Left lung (tissue), 10 donors: ENCODE data around the gene CYFIP2. TPM values are rescaled to one million over a fixed set of nuclear protein-coding genes. Genes with fewer than 3 reads are reported as not detected.

ENCODE experiments used
- ATAC-seq: fragments of 200-7000 bp; cut with Tn5 transposase; one replicate; pipeline ENCODE4 v1.9.1; 2020; ENCODE audit warnings: moderate library complexity
- DNase-seq, 4 donors: peaks; one replicate each; pipeline ENCODE4 v3.0.0-alpha.2; 2013 to 2020
- H3K27ac ChIP-seq, 2 donors: fragments of 200-600 bp; sonication (generic) in 1 of 2; one replicate each; pipeline versions ENCODE4 v1.5.0 to v1.8.0; 2020 to 2021
- H3K27me3 ChIP-seq, 2 donors: fragments of 200-600 bp; sonication (generic) in 1 of 2; one replicate each; pipeline versions ENCODE4 v1.5.0 to v1.8.0; 2020 to 2021
- H3K36me3 ChIP-seq, 2 donors: fragments of 200-600 bp; sonication (generic) in 1 of 2; one replicate each; pipeline versions ENCODE4 v1.5.0 to v1.8.0; 2020 to 2021
- H3K4me1 ChIP-seq, 2 donors: fragments of 200-600 bp; one replicate each; pipeline ENCODE4 v1.8.0; 2021
- H3K4me3 ChIP-seq, 2 donors: fragments of 200-600 bp; sonication (generic) in 1 of 2; one replicate each; pipeline versions ENCODE4 v1.5.0 to v1.8.0; 2020 to 2021; ENCODE audit warnings: mild to moderate bottlenecking in 1 of 2
- H3K9me3 ChIP-seq, 2 donors: fragments of 200-600 bp; sonication (generic) in 1 of 2; one replicate each; pipeline versions ENCODE4 v1.5.0 to v1.8.0; 2020 to 2021
- intact Hi-C, 2 donors: fragments of 100-400 bp; cut with DNase I; formaldehyde crosslinking; loops; one replicate each; pipeline versions ENCODE4 v1.11.2 to v1.14.2; 2022
- polyA plus RNA-seq, 6 donors: library from polyadenylated mRNA; unstranded; fragments of 120-200 nt; gene quantifications; one replicate each; pipeline ENCODE4 v1.2.1, GENCODE V29; 2013; ENCODE audit not compliant: insufficient read length in 6 of 6
- total RNA-seq, 2 donors: library from RNA; stranded (reverse); fragmentation: NEBNext Ultra II Directional; extraction: Animal tissue kit (Norgen Biotek cat#: 25700); gene quantifications; one replicate each; pipeline ENCODE4 v1.2.1, GENCODE V29; 2021
- TF ChIP-seq, protein P1 (sequence below), 2 donors: fragments of 200-600 bp; sonication (generic) in 1 of 2; IDR thresholded peaks; one replicate each; pipeline versions ENCODE4 v1.5.0 to v1.8.0; 2021; ENCODE audit warnings: antibody characterized with exemption in 2 of 2
- donor health status: DM: no; HTN: yes; CAD: no.
- donor health status: DM: no; HTN: no; CAD: no.

Gene CYFIP2
- total and polyA plus RNA-seq, 8 donors, result 25.6 to 63.4 (median 31.2) TPM

DNA sequence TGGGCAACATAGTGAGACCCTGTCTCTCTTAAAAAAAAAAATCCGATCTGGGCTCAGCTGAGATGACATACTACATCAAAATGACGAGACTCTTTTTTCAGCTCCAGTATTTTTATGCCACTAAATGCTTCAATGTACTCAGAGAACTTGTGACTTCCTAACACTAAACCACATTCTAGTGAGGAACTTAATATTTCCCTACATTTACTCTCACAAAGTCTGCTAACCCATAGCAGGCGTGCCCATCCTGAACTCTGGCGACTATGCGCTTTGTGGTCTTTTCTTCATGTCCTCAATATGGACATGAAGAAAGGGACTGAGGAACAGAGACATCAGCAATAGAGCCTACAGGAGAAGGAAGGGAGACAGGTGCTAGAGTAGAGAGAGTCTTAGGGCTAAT, 44.0 kb upstream of the CYFIP2 start:
- no peaks in the 10 kb centered on the region for H3K4me1 ChIP-seq

DNA sequence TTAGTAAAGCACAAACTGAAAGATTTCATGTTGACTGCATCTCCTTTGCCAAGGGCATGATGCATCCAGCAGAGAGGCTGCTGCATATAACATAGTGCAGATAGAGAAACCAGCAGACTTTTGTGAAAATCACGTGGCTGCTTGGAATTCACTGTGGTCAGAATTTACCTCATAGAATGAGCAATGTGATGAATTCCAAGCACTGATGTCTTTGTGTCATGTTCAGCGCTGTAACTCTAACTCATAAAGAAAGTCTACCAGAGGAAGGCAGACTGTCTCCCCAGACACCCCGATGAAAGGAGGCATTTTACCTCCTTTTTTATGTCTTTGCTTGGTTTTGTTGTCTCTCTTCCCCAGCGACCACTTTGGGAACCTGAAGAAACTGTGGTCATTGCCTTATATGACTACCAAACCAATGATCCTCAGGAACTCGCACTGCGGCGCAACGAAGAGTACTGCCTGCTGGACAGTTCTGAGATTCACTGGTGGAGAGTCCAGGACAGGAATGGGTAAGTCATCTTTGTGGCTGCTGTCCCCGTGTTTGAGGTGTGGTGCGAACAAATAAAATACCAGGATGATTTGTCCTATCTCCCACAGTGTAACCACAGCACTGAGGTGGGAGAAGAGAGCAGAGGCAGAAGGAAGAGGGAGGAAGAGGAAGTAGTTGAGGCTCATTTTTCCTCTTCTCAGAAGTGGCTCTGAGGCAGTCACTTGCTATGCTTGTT, 43.3 kb upstream of the CYFIP2 start:
- TF ChIP-seq, protein P1, sequence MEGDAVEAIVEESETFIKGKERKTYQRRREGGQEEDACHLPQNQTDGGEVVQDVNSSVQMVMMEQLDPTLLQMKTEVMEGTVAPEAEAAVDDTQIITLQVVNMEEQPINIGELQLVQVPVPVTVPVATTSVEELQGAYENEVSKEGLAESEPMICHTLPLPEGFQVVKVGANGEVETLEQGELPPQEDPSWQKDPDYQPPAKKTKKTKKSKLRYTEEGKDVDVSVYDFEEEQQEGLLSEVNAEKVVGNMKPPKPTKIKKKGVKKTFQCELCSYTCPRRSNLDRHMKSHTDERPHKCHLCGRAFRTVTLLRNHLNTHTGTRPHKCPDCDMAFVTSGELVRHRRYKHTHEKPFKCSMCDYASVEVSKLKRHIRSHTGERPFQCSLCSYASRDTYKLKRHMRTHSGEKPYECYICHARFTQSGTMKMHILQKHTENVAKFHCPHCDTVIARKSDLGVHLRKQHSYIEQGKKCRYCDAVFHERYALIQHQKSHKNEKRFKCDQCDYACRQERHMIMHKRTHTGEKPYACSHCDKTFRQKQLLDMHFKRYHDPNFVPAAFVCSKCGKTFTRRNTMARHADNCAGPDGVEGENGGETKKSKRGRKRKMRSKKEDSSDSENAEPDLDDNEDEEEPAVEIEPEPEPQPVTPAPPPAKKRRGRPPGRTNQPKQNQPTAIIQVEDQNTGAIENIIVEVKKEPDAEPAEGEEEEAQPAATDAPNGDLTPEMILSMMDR (IDR thresholded peaks at IDR 0.05), result no peak
- Histone ChIP-seq H3K4me1 (no peaks in the 10 kb centered on the region), H3K4me3 (no peak overlapping the region), H3K27me3 (no peaks in the 10 kb centered on the region), H3K36me3 (no peaks in the 10 kb centered on the region), H3K27ac (no peak overlapping the region), H3K9me3 (no peaks in the 10 kb centered on the region)
- no peak for ATAC-seq
- intact Hi-C loops, result no loop called here
- DNase-seq, result no peak

More for the DNA sequence above, 44.0 kb upstream of the CYFIP2 start:
- TF ChIP-seq, protein P1 (IDR thresholded peaks at IDR 0.05), result no peak
- Histone ChIP-seq H3K27ac (no peak overlapping the region), H3K4me3 (no peak overlapping the region), H3K9me3 (no peaks in the 10 kb centered on the region), H3K36me3 (no peaks in the 10 kb centered on the region), H3K27me3 (no peaks in the 10 kb centered on the region)
- ATAC-seq, result no peak
- intact Hi-C loops, result no loop called here
- no peak for DNase-seq

DNA sequence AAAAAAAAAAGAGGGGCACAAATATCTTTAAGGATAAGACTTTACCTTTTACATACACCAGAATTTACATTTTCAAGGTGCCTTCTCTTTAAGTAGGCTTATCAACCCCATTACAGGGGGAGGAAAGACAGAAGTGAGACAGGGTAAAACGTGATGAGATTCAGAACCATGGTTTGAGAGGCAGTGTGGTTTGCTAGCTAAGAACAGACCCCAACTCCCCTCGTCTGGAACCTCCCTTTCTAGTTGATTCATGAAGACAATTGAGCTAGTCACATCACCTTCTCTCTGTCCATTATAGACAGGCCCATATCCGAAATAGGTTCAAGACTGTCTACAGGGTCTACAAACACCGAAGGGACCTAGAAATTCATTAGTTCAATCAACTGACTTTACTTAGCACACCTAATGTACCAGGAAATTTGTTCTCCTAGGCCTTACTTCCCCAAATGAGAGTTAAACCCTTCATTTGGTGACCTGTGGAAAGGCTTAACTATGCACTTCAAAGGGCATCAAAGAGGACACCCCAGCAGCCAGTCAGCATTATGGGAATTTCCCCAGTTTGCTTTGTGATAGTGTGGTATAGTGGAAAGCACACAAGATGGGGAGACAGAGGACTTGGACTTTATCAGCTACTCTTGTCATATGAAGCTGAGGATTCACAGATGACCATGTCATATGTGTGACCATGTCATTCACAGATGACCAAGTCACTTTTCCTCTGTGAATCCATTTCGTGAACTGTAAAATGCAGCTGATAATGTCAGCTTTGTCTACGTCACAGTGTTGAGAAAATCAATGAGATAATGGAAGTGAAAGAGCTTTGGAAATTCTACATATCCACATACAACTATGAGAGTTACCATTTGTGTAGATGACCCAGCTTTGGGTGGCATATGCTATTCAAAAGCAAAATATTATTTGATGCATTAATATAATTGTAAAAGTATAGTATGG, 40.2 kb upstream of the CYFIP2 start:
- no peak for ATAC-seq
- no peak overlapping the region for H3K4me3 ChIP-seq
- TF ChIP-seq, protein P1 (IDR thresholded peaks at IDR 0.05), result no peak
- intact Hi-C loops, result no loop called here
- no peak for DNase-seq
- H3K27ac ChIP-seq, result no peak overlapping the region
- no peaks in the 10 kb centered on the region for H3K9me3 ChIP-seq
- H3K4me1 ChIP-seq, result no peaks in the 10 kb centered on the region
- H3K27me3 ChIP-seq, result no peaks in the 10 kb centered on the region
- no peaks in the 10 kb centered on the region for H3K36me3 ChIP-seq

DNA sequence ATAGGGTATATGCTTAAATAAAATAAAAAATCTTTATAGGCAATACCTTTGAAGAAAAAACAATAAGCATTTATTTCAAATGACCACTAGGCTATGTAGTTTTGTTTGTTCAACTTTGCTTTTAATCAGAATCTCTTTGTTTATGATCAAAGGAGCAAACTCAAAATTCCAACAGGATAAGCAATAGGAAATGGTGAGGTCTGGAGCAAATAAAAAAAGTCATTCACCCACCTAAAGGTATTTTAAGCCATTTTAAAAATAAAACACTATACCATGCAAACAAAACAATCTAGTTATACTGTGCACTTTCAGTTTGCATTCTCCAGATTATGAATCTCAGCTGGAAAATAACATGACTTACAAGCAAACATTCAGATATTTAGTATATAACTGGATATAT, 35.3 kb upstream of the CYFIP2 start:
- no peak for DNase-seq
- Histone ChIP-seq H3K36me3 (no peaks in the 10 kb centered on the region), H3K4me3 (no peak overlapping the region), H3K9me3 (no peaks in the 10 kb centered on the region), H3K27ac (no peak overlapping the region), H3K27me3 (no peaks in the 10 kb centered on the region), H3K4me1 (no peaks in the 10 kb centered on the region)
- no peak for ATAC-seq
- intact Hi-C loops, result no loop called here
- TF ChIP-seq, protein P1 (IDR thresholded peaks at IDR 0.05), result no peak

DNA sequence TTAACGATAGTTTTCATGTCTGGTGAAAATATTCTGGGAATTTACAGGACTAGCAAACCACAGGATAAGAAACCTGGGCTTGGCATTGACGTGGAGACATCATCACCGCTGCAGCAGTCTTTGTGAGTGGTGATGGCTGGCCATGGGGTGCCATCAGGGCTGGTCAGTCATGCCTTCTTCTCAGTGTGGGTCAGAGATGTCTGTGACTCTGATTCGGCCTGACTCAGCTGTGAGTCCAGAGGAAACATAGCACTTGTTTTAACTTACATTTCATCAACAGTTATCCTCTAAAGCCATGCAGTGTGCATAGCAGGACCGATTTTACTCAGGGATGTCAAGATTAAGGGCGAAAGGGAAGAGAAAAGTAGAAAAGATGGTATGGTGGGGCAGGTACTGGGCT, 33.2 kb upstream of the CYFIP2 start:
- ATAC-seq, result no peak
- TF ChIP-seq, protein P1 (IDR thresholded peaks at IDR 0.05), result no peak

More for the DNA sequence above, 33.2 kb upstream of the CYFIP2 start:
- H3K9me3 ChIP-seq, result no peaks in the 10 kb centered on the region
- H3K4me1 ChIP-seq, result no peaks in the 10 kb centered on the region
- intact Hi-C loops, result no loop called here
- H3K27ac ChIP-seq, result no peak overlapping the region
- no peaks in the 10 kb centered on the region for H3K27me3 ChIP-seq
- no peak overlapping the region for H3K4me3 ChIP-seq
- no peaks in the 10 kb centered on the region for H3K36me3 ChIP-seq
- no peak for DNase-seq
